ENCODE measurements around the gene RAP2A. TPM values are rescaled to one million over a fixed set of nuclear protein-coding genes. Genes with fewer than 3 reads are reported as not detected.

Gene RAP2A
- total RNA-seq, 4 donors from 2014 or later: 21.1 to 33.5 (median 26.6) TPM

DNA sequence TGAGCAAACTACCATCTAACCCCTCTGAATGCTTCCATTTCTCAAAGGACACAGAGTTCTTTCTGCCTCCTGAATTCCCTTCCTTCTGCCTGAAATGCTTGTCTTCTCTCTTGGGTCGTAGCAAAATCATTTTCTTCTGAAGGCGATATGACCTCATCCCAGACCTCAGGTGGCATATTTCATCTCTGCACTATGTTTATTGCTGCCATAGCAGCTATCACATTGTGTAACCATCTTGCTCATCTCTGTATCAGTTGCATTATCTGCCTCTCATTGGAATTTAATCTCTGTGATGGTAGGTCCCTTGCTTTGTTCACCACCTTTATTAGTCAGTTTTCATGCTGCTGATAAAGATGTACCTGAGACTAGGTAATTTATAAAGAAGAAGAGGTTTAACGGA is 32.5 kb upstream of the RAP2A start:
- Histone ChIP-seq H3K4me3 (no peak overlapping the region), H3K36me3 (no peaks in the 10 kb centered on the region), H3K27me3 (no peaks in the 10 kb centered on the region), H3K27ac (no peak overlapping the region), H3K9me3 (no peaks in the 10 kb centered on the region), H3K4me1 (peaks cover 0 to 6% (median 5%) of the 10 kb centered on the region in 3 donors)
- ATAC-seq: no peak
- 50 to 64% methylated on average over 2 to 3 of the region's 3 CpGs for WGBS, 2 donors (ENCODE audit: low coverage in 1 of 2)
- TF ChIP-seq EP300 (IDR thresholded peaks at IDR 0.05) (no peak), POLR2AphosphoS5 (IDR thresholded peaks at IDR 0.05) (no peak), POLR2A (IDR thresholded peaks at IDR 0.05) (no peak), CTCF (IDR thresholded peaks at IDR 0.05) (no peak)

DNA sequence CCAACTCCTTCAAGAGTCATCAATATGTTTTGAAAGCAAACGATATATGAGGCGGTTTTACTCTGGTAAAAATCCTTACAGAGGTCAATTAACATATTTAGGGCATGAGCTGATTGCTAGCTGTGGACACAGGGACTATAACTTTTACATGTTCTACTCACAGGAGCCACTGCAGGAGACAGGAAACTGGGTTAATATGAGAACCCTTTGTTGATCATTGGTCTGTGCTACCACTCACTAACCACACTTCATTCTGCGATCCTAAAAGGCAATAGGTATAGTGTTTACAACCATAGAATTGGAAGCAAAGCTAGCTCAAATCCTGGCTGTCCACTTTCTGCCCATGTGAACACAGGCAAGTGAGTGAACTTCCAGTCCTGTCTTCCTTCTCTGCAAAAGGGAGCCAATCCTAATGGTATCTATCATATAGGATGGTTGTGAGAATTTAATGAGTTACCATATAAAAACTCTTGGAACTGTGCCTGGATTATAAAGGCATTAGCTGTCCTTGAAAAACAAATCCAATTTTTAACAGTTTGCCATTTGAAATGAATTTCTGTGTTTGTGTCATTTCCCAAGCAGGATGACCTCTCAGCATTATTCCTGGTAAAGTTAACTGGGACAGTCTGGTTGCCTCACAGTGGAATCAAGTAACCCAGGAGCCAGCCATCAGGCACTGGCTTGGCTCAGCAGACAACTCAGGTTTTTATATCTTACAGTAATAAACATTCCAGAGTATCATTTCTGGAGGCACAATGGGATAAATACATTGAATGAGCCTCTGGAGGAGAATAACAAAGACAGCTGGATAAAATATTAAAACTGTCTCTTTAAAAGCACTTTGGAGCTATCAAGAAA is 29.8 kb upstream of the RAP2A start:
- no peak overlapping the region for H3K27ac ChIP-seq
- no peaks in the 10 kb centered on the region for H3K27me3 ChIP-seq
- ATAC-seq: no peak
- TF ChIP-seq POLR2A (IDR thresholded peaks at IDR 0.05) (no peak), CTCF (IDR thresholded peaks at IDR 0.05) (no peak), POLR2AphosphoS5 (IDR thresholded peaks at IDR 0.05) (no peak), EP300 (IDR thresholded peaks at IDR 0.05) (no peak)
- 66 to 80% methylated on average over 1 to 3 of the region's 3 CpGs for WGBS, 2 donors (ENCODE audit: low coverage in 1 of 2)
- H3K4me3 ChIP-seq: no peak overlapping the region
- H3K4me1 ChIP-seq: peaks cover 0 to 17% (median 0%) of the 10 kb centered on the region in 3 donors
- no peaks in the 10 kb centered on the region for H3K9me3 ChIP-seq
- H3K36me3 ChIP-seq: no peaks in the 10 kb centered on the region

GRCh38 chr13:97407540-97407939 is 26.4 kb upstream of the RAP2A start:
- H3K27me3 ChIP-seq: no peaks in the 10 kb centered on the region
- peaks cover 0 to 17% (median 0%) of the 10 kb centered on the region in 3 donors for H3K4me1 ChIP-seq
- WGBS, 2 donors (ENCODE audit: low coverage in 1 of 2): 64 to 69% methylated on average over 2 of the region's 2 CpGs
- H3K9me3 ChIP-seq: no peaks in the 10 kb centered on the region
- peak; percentile 63 for ATAC-seq
- H3K36me3 ChIP-seq: no peaks in the 10 kb centered on the region
- H3K27ac ChIP-seq: peak overlapping the region; percentile 67 to 76 (median 68)
- H3K4me3 ChIP-seq: no peak overlapping the region
- peak; percentile 32 for TF ChIP-seq POLR2AphosphoS5 (IDR thresholded peaks at IDR 0.05)
- no peak for TF ChIP-seq EP300 (IDR thresholded peaks at IDR 0.05)

DNA sequence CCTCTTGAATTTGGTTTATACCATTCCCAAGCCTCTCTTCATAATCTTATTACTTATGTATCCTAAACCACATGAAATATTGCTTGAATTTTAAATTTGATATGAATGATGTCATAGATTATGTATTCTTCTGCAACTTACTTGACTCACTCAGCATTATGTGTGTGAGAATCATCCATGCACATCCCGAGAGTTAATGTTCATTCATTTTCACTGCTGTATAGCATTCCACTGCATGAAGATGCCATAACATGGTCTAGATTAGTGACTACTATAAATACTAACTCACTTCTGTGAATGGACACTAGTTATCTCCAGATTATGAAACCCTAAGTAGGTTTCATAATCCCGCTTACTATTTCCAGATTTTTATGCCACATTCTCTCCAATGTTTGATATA is 25.0 kb upstream of the RAP2A start:
- ATAC-seq: no peak
- WGBS, 2 donors (ENCODE audit: low coverage in 1 of 2): 80 to 97% methylated on average over 1 to 2 of the region's 2 CpGs
- Histone ChIP-seq H3K4me3 (no peak overlapping the region), H3K36me3 (no peaks in the 10 kb centered on the region), H3K27ac (no peak overlapping the region), H3K4me1 (peaks cover 0 to 17% (median 0%) of the 10 kb centered on the region in 3 donors), H3K27me3 (no peaks in the 10 kb centered on the region), H3K9me3 (no peaks in the 10 kb centered on the region)
- TF ChIP-seq POLR2AphosphoS5 (IDR thresholded peaks at IDR 0.05) (no peak), POLR2A (IDR thresholded peaks at IDR 0.05) (no peak), EP300 (IDR thresholded peaks at IDR 0.05) (no peak), CTCF (IDR thresholded peaks at IDR 0.05) (no peak)

DNA sequence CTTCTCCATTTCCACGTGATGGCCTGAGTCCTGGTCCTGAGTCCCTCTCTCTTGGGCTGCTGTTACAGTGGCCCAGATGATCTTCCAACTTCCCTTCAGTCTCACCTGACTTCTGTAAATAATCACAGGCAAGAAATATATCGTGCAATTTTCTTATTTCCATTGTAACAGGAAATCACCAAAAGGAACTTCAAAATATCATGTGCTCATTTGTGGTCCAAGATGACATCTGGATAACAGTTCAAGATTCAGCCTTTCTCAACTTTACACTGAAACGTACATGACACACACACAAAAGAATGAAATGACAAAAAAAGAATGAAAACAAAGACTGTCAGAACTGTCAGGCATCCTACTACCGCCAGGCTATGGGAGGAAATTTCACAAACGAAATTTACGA is 22.0 kb upstream of the RAP2A start:
- TF ChIP-seq CTCF (IDR thresholded peaks at IDR 0.05): no peak
- TF ChIP-seq POLR2AphosphoS5 (IDR thresholded peaks at IDR 0.05): no peak
- TF ChIP-seq POLR2A (IDR thresholded peaks at IDR 0.05): no peak
- no peak for TF ChIP-seq EP300 (IDR thresholded peaks at IDR 0.05)
- no peak overlapping the region for H3K27ac ChIP-seq
- no peaks in the 10 kb centered on the region for H3K9me3 ChIP-seq
- H3K27me3 ChIP-seq: no peaks in the 10 kb centered on the region
- peaks cover 0 to 14% (median 0%) of the 10 kb centered on the region in 3 donors for H3K4me1 ChIP-seq
- WGBS, 2 donors (ENCODE audit: low coverage in 1 of 2): 79 to 84% methylated on average over 5 to 6 of the region's 6 CpGs
- no peak for ATAC-seq
- H3K4me3 ChIP-seq: no peak overlapping the region
- H3K36me3 ChIP-seq: no peaks in the 10 kb centered on the region

Data from gastroesophageal sphincter (tissue), 4 donors.